Measurements from ENCODE around the gene SRBD1. TPM values are rescaled to one million over a fixed set of nuclear protein-coding genes. Genes with fewer than 3 reads are reported as not detected.

Gene SRBD1
- total RNA-seq, 4 donors from 2014 or later: 13.5 to 36.2 (median 26.8) TPM

DNA sequence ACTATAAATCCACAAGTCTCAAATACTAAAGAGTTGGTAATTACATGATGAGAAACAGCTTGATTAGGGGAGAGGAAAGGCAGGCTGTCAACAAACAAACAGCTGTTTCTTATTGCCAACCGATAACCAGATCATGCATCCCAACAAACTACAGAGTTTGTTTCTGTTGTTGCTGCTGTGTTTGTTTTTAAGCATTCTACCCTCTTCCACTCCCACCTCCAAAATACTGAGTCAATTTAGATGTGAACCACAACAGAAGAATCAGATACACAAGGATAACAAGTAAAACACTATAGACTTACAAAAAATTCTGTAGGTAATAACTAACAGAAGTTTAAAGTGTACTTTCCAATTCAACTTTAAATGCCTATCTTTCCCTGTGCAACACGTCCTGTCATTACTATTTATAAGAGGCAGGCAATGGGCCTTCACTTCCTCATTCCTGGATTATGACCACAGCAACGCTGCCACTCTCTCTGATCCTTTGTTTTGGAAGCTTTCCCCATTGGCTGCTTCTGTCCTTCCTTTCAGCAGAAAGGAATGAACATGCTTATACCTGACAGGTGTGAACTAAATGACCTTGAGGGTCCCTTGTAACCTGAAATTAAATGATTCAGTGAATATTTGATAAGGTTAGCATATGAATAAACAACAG is 152.0 kb downstream of the SRBD1 start:
- TF ChIP-seq, protein P1, sequence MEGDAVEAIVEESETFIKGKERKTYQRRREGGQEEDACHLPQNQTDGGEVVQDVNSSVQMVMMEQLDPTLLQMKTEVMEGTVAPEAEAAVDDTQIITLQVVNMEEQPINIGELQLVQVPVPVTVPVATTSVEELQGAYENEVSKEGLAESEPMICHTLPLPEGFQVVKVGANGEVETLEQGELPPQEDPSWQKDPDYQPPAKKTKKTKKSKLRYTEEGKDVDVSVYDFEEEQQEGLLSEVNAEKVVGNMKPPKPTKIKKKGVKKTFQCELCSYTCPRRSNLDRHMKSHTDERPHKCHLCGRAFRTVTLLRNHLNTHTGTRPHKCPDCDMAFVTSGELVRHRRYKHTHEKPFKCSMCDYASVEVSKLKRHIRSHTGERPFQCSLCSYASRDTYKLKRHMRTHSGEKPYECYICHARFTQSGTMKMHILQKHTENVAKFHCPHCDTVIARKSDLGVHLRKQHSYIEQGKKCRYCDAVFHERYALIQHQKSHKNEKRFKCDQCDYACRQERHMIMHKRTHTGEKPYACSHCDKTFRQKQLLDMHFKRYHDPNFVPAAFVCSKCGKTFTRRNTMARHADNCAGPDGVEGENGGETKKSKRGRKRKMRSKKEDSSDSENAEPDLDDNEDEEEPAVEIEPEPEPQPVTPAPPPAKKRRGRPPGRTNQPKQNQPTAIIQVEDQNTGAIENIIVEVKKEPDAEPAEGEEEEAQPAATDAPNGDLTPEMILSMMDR (IDR thresholded peaks at IDR 0.05): no peak
- TF ChIP-seq POLR2AphosphoS5 (IDR thresholded peaks at IDR 0.05): peak in 2 of 3 donors; percentile 37 to 51
- Histone ChIP-seq H3K36me3 (no peaks in the 10 kb centered on the region), H3K27me3 (no peaks in the 10 kb centered on the region), H3K9me3 (no peaks in the 10 kb centered on the region), H3K4me3 (no peak overlapping the region), H3K4me1 (peaks cover 0 to 24% (median 12%) of the 10 kb centered on the region in 4 donors), H3K27ac (peak overlapping the region; percentile 23 to 75 (median 61))
- in situ Hi-C loops (cut with MboI; ENCODE audit: low pct_ligation_motif_present in 1 of 4, low pct_unique_long_range_greater_than_20kb in 1 of 4, low sequenced_read_pairs in 3 of 4) (no loop called here), intact Hi-C loops (cut with DNase I; ENCODE audit: low total_unique reads) (no loop called here)
- DNase-seq: peak; percentile 26
- WGBS, 2 donors (ENCODE audit: low coverage in 1 of 2): 19 to 31% methylated on average over 3 of the region's 3 CpGs

GRCh38 chr2:45457211-45457945 is 153.7 kb downstream of the SRBD1 start:
- Histone ChIP-seq H3K4me3 (no peak overlapping the region), H3K27ac (no peak overlapping the region), H3K4me1 (peaks cover 0 to 24% (median 14%) of the 10 kb centered on the region in 4 donors), H3K9me3 (no peaks in the 10 kb centered on the region), H3K27me3 (no peaks in the 10 kb centered on the region), H3K36me3 (no peaks in the 10 kb centered on the region)
- TF ChIP-seq EP300 (IDR thresholded peaks at IDR 0.05; ENCODE audit: low read depth): no peak
- no peak for TF ChIP-seq POLR2A (IDR thresholded peaks at IDR 0.05)
- TF ChIP-seq, protein P1 (IDR thresholded peaks at IDR 0.05): no peak
- no peak for TF ChIP-seq POLR2AphosphoS5 (IDR thresholded peaks at IDR 0.05)
- WGBS, 2 donors (ENCODE audit: low coverage in 1 of 2): 96 to 99% methylated on average over 5 of the region's 5 CpGs
- intact Hi-C loops (cut with DNase I; ENCODE audit: low total_unique reads) (no loop called here), in situ Hi-C loops (cut with MboI; ENCODE audit: low pct_ligation_motif_present in 1 of 4, low pct_unique_long_range_greater_than_20kb in 1 of 4, low sequenced_read_pairs in 3 of 4) (no loop called here)
- DNase-seq: no peak

- Histone ChIP-seq H3K36me3 (no peaks in the 10 kb centered on the region), H3K4me1 (peaks cover 0 to 5% (median 0%) of the 10 kb centered on the region in 4 donors), H3K27me3 (no peaks in the 10 kb centered on the region), H3K4me3 (no peak overlapping the region), H3K27ac (no peak overlapping the region), H3K9me3 (no peaks in the 10 kb centered on the region)
- TF ChIP-seq, protein P1 (IDR thresholded peaks at IDR 0.05): no peak
- TF ChIP-seq POLR2AphosphoS5 (IDR thresholded peaks at IDR 0.05) (no peak), POLR2A (IDR thresholded peaks at IDR 0.05) (no peak), EP300 (IDR thresholded peaks at IDR 0.05; ENCODE audit: low read depth) (no peak)
- DNase-seq: no peak
- WGBS, 2 donors (ENCODE audit: low coverage in 1 of 2): 69 to 75% methylated on average over 4 of the region's 4 CpGs
- in situ Hi-C loops (cut with MboI; ENCODE audit: low pct_ligation_motif_present in 1 of 4, low pct_unique_long_range_greater_than_20kb in 1 of 4, low sequenced_read_pairs in 3 of 4) (no loop called here), intact Hi-C loops (cut with DNase I; ENCODE audit: low total_unique reads) (no loop called here)
Observed at GRCh38 chr2:45452866-45453265, 158.2 kb downstream of the SRBD1 start.

DNA sequence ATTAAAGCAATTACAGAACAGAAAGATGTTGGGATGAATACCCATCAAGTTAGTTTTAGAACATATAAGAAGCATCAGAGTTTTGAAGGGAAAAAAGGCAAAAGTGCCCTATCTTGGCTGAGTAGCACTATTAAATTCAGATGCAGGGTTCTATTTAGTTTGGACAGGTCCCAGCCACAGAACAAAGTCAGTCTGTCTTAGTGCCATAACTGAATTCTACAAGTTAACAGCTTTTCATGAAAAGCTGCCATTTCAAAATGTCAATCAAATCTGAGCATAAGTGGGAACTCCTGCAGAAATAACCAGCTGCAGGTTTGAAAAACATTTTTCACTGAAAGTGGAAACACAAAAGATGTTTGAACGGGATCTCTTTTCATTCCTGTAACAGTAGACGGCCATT is 160.4 kb downstream of the SRBD1 start:
- 51 to 66% methylated on average over 2 of the region's 2 CpGs for WGBS, 2 donors (ENCODE audit: low coverage in 1 of 2)
- in situ Hi-C loops (cut with MboI; ENCODE audit: low pct_ligation_motif_present in 1 of 4, low pct_unique_long_range_greater_than_20kb in 1 of 4, low sequenced_read_pairs in 3 of 4): no loop called here
- TF ChIP-seq POLR2A (IDR thresholded peaks at IDR 0.05) (no peak), POLR2AphosphoS5 (IDR thresholded peaks at IDR 0.05) (no peak), EP300 (IDR thresholded peaks at IDR 0.05; ENCODE audit: low read depth) (no peak)
- TF ChIP-seq, protein P1 (IDR thresholded peaks at IDR 0.05): no peak
- no peak overlapping the region for H3K27ac ChIP-seq
- no peak for DNase-seq
- H3K27me3 ChIP-seq: no peaks in the 10 kb centered on the region
- H3K4me1 ChIP-seq: peaks cover 0 to 5% (median 0%) of the 10 kb centered on the region in 4 donors
- H3K36me3 ChIP-seq: no peaks in the 10 kb centered on the region
- H3K9me3 ChIP-seq: no peaks in the 10 kb centered on the region
- intact Hi-C loops (cut with DNase I; ENCODE audit: low total_unique reads): no loop called here
- no peak overlapping the region for H3K4me3 ChIP-seq

All from transverse colon (tissue), 4 donors.